Gastroesophageal sphincter (tissue), 3 donors: Measurements from ENCODE around the gene PSMA7.

ENCODE experiments used
- EP300 ChIP-seq: sonication (generic); formaldehyde crosslinking; IDR thresholded peaks from one replicate; pipeline ENCODE4 v1.6.1; 2017; ENCODE audit warnings: antibody characterized with exemption, mild to moderate bottlenecking
- POLR2A ChIP-seq, 2 donors: fragments of 450-650 bp; IDR thresholded peaks; one replicate each; pipeline ENCODE4 v1.6.1; 2017; ENCODE audit warnings: antibody characterized with exemption in 2 of 2, mild to moderate bottlenecking in 2 of 2, moderate library complexity in 1 of 2
- POLR2AphosphoS5 ChIP-seq: sonication (generic); formaldehyde crosslinking; IDR thresholded peaks from one replicate; pipeline ENCODE4 v1.6.1; 2017; ENCODE audit warnings: antibody characterized with exemption
- TF ChIP-seq, protein P1 (sequence below), 4 experiments: fragments of 200-600 bp in 2 of 4; fragments of 450-650 bp in 2 of 4; sonication (generic) in 1 of 4; IDR thresholded peaks; one replicate each; pipeline ENCODE4 v1.5.1; 2017 to 2019; ENCODE audit warnings: antibody characterized with exemption in 4 of 4, mild to moderate bottlenecking in 2 of 4, moderate library complexity in 2 of 4

GRCh38 chr20:62103508-62104233, 39.5 kb downstream of the PSMA7 start:
- TF ChIP-seq, protein P1, sequence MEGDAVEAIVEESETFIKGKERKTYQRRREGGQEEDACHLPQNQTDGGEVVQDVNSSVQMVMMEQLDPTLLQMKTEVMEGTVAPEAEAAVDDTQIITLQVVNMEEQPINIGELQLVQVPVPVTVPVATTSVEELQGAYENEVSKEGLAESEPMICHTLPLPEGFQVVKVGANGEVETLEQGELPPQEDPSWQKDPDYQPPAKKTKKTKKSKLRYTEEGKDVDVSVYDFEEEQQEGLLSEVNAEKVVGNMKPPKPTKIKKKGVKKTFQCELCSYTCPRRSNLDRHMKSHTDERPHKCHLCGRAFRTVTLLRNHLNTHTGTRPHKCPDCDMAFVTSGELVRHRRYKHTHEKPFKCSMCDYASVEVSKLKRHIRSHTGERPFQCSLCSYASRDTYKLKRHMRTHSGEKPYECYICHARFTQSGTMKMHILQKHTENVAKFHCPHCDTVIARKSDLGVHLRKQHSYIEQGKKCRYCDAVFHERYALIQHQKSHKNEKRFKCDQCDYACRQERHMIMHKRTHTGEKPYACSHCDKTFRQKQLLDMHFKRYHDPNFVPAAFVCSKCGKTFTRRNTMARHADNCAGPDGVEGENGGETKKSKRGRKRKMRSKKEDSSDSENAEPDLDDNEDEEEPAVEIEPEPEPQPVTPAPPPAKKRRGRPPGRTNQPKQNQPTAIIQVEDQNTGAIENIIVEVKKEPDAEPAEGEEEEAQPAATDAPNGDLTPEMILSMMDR (IDR thresholded peaks at IDR 0.05), result no peak
- no peak for TF ChIP-seq POLR2AphosphoS5
- TF ChIP-seq EP300, result no peak
- no peak for TF ChIP-seq POLR2A (IDR thresholded peaks at IDR 0.05)
